CD4-positive, alpha-beta T cell treated with Interferon alpha-2 for 1 hour (primary cell): ENCODE results near the gene RAC3.

ENCODE experiments used
- DNase-seq, 2 donors: peaks; one replicate each; pipeline ENCODE4 v3.0.0-alpha.2; 2020 to 2022

RAC3 gene

GRCh38 chr17:82013341-82013740 lies 18.1 kb upstream of the RAC3 start:
- DNase-seq = no peak

GRCh38 chr17:82013772-82014321 lies 17.6 kb upstream of the RAC3 start:
- no peak for DNase-seq

GRCh38 chr17:82014432-82014831 lies 17.0 kb upstream of the RAC3 start:
- no peak for DNase-seq

GRCh38 chr17:82014971-82015310 lies 16.5 kb upstream of the RAC3 start:
- no peak for DNase-seq

GRCh38 chr17:82015311-82015971 lies 16.0 kb upstream of the RAC3 start:
- no peak for DNase-seq

- DNase-seq = no peak
Observed at GRCh38 chr17:82016061-82016874, 15.2 kb upstream of the RAC3 start.

GRCh38 chr17:82016875-82017459 lies 14.5 kb upstream of the RAC3 start:
- no peak for DNase-seq

- no peak for DNase-seq
Observed at GRCh38 chr17:82017612-82018151, 13.8 kb upstream of the RAC3 start.

- DNase-seq = no peak
Observed at GRCh38 chr17:82018152-82018988, 13.1 kb upstream of the RAC3 start.

- DNase-seq = no peak
Observed at GRCh38 chr17:82018989-82019689, 12.3 kb upstream of the RAC3 start.

GRCh38 chr17:82019690-82020571 lies 11.5 kb upstream of the RAC3 start:
- DNase-seq = peak; percentile 53 to 65

GRCh38 chr17:82020572-82021106 lies 10.8 kb upstream of the RAC3 start:
- DNase-seq = no peak

GRCh38 chr17:82021107-82021899 lies 10.2 kb upstream of the RAC3 start:
- DNase-seq = peak; percentile 58 to 68

GRCh38 chr17:82021900-82022309 lies 9.6 kb upstream of the RAC3 start:
- DNase-seq = no peak

GRCh38 chr17:82022310-82022980 lies 9.0 kb upstream of the RAC3 start, which contains the start of gene CENPX:
Gene CENPX, minus strand, starts transcription at chr17:82022878. Its CDS starts 17 bp downstream, at chr17:82022861.
- DNase-seq = no peak

GRCh38 chr17:82022981-82023446 lies 8.5 kb upstream of the RAC3 start, which contains the start of gene LRRC45:
Gene LRRC45, plus strand, starts transcription at chr17:82023305. Its CDS starts 339 bp downstream, at chr17:82023644.
- peak; percentile 100 for DNase-seq

GRCh38 chr17:82023447-82024241 lies 7.8 kb upstream of the RAC3 start:
- DNase-seq = no peak

GRCh38 chr17:82024859-82025258 lies 6.6 kb upstream of the RAC3 start:
- DNase-seq = no peak
